HG03571 (cell line): ENCODE data around the gene KRT1.

Source experiments
- ATAC-seq: cut with Tn5 transposase; IDR thresholded peaks from one replicate; pipeline ENCODE4 v1.9.1; 2021; ENCODE audit not compliant: unreplicated experiment

Gene KRT1

DNA sequence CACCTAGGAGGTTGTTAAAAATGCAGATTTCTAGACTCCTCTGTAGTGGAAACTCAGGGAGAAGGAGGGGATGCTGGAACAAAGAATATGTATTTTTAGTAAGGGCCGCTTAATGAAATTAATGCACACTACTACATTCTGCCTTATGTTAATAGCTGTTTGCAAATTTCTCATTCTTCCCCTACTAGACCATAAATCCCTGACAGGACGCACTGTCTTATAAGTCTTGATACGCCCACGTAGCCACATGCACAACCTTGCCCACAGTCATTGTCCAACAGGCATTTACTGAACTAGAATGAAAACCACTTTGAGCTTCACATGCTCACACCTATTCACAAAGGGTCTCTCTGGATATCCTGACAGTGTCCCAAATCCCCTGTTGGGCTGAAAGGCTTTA, 38.7 kb downstream of the KRT1 start:
- ATAC-seq: no peak

DNA sequence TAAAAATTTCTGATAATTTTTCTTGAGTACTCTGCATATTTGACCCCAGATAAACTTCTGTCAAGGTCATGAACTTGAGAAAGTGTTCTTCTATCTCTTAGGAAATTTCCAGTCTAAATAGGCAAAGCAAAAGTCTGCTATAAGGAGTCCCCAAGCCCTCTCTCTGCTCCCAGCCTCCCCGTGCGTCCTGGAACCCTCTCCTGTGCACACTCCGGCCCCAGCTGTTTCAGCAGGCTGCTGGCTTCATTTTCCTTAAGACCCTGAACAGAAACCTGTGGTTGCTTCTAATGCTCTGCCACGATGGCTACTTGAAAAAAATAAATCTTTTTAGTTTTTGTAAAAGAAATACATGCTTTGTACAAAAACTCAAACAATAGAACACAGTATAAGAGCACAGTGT, 42.9 kb downstream of the KRT1 start:
- ATAC-seq: no peak

DNA sequence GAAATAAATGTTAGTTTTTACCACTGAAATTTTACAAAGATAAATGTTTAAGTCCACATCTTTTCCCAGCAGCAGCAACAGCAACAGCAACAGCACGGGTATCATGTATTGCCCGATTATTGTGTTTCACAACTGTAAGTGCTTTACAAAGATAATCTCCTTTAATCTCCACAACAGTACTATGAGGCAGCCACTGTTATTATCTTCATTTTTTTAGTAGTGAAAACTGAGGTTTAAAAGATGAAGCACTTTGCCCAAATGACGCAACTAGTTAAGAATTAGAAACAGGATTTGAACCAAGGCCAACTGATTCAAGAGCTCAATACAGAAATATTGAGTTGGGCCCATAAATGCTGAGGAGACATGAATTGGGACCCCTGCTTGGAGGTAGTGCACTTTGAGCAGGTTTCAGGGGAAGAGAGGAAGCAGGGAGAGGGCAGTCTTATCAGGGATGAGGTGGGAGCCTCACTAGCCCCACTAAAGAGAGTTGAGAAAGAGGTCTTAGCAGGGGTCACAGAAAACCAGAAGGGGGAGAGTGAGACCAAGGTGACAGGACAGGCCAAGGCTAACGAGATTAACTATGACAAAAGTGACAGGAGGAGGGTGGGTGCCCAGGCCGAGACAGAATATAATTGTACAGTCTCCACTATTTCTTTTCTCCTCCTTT, 43.5 kb downstream of the KRT1 start:
- ATAC-seq: no peak

DNA sequence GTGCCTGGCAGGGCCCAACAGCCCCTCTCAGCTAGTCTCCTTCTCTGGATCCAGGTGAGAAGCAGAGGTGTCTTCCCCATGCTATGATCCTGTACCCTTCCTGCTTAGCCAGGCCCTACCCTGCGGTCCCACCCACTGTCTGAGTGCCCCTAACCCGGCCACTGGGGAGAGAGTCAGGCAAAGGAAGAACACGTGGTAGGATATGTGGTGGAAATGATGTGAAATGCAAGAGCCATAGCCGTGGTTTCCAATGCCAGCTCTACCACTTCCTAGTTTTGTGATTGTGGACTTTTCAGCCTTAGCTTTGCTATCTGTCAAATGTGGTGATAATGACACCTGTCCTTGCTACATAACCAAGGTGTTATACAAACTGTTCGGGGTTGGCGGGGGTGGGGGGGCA, 44.0 kb downstream of the KRT1 start:
- ATAC-seq: no peak

DNA sequence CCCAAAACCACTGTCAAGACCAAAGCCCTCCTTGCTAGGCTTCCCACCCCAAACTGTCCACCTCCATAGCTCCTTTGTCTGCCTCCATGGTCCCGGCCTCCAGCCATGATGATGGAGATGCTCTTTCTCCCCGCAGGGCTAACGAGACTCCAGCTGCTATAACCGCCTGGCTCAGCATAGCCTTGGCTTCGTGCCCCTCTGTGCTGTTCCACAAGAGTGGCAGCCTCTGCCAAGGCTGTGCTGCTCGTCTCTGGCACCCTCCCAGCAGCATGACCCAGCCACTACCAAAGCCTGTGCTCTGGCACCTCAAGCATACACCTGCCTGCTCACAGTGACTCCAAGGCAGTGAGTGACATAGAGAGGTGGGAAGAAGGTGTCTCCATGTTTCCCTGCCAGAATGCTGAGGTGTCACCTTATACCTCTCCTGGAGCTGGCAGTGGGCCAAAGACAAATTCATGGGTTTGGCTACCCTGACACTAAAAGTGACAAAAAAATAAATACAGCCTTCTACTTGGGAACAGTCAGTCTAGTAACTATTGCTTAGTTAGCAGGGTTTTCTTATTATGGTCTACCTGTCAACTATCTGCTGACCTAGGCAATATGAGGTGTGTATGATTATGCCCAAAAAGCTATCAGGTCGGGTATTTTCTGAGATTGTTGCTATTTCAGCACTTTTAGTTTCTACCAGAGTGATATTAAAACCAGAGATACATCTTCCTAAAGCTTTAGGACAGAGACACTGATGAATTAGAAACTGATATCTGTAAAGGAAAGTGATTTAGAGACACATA, 45.7 kb downstream of the KRT1 start:
- no peak for ATAC-seq

DNA sequence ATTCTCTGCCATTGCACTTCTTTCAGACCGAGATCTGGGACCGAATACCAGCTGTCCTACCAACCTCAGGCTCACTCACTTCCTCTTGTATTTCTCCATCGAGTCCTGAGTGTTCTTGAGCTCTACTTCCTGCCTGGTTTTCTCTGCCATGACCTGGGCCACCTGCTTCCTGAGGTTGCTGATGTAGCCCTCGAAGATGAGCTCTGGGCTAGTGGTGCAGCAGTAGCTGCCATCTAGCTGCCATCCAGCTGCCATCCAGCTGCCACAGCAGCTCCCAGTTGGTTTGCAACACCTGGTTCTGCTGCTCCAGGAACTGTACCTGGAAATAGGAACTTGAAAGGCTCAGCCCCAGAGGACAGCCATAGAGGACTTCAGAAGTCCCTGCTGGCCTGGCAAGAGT, 46.8 kb downstream of the KRT1 start:
- no peak for ATAC-seq

DNA sequence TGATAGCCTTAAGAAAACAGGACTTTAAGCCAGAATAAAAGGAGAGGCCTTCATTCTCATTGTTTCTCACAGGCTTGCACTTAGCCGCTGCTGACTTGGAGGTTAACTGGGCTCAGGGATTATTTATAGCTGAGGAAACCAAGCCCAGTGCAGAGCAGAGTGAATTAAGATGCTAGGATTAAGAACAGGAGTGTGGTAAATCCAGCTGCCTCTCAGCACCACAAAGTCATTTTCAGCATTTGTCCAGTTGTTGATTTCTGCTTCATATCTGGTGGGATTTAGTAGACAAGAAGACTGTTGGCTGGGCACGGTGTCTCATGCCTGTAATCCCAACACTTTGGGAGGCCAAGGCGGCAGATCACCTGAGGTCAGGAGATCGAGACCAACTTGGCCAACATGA, 47.6 kb downstream of the KRT1 start:
- ATAC-seq: no peak

DNA sequence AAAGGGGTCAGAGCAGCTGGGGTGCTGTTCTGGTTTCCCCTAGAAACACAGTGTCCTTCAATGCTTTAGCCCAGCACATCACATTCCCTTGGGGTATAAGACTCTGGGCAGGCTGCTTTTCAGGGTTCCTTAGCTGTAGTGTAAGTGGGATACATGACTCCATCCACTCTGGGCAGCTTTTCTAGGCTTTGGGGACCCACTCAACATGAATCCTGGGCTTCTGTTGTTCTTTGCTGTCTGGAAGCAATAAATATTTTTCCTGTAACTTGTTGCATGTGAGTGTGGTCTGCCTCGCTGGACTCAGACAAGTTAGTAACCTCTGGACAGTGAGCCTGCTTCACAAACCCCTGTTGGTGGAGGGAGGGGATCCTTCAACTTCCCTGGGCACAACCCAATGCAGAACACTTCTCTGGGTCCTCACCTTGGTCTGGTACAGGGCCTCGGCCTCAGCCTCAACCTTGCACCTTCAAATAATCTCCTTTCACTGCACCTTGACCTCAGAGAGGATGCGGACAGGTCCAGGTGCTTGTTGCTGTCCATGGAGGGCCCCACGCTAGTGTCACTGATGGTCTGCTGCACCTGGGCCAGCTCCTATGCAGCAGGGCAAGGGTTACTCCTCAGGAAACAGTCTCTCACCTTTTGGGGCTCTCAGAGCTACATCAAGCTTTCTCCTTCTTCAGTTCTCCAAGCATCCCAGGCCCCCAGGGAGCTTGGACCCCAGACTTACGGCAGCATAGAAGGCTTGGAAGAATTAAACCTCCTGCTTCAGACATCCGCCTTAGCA, 48.3 kb downstream of the KRT1 start:
- no peak for ATAC-seq

DNA sequence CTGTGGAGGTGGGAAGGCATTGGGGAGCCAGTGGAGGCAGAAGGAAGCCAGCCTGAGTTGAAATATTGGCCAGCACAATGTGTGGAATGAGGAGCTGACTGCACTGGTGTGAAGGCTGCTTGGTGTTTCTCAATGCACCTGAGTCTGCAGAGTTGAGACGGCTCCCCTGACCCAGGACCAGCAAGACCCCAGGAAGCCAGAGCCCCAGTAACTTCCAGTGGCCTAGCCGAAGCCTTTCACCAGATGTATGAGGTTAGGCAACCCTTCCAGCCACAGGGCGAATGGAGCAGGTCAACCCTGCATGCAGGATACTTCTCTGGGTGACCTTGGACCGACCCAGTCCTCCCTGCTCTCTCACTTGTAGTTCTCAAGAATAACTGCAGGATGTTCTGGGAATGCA, 48.9 kb downstream of the KRT1 start:
- no peak for ATAC-seq

DNA sequence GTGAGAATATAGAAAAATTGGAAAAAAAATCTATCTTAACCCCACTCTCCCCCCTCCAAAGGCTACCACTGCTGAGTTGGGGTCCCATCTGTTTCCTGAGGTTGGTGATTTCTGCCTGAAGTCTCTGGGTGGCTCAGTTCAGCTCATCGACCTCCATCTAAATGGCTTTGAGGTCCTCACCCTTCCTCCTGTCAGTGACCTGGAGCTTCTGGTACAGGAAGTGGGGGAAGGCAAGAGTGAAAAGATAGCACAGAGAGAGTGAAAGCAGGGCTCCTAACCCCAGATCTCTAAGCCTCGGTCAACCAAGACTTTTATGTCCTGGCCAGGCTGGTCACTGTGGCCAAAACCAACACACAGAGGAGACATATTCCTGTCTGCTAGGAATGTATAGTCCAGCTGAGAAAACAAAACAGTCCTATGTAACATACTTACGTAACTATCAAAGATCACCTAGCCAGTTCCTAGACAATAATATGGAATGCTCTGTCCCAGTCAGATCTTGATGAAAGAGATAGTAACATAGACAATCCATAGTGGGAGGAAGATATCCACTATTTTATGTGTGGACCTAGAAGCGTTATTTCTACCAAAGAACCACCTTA, 49.5 kb downstream of the KRT1 start:
- no peak for ATAC-seq

DNA sequence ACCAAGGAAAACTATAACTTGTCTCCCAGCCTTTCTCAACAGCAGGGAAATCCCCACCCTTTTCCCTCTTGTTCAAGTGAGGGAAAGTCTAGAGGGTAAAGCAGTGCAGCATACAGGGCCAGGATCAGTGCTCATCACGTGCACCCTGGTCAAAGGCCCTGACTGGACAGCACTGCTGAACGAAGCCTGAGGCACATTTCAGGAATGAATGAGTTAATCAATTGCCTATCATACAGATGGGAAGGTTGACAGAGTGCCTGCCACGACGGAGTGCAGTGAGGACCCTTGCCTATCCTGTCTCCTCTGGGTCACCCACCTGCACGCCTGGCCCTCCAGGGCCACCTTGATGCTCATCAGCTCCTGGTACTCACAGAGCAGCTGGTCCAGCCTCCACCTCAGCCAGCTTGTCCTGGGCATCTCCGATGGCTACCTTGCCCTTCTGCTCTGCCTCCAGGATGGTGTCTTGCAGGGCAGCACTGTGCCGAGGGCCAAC, 50.2 kb downstream of the KRT1 start:
- no peak for ATAC-seq

DNA sequence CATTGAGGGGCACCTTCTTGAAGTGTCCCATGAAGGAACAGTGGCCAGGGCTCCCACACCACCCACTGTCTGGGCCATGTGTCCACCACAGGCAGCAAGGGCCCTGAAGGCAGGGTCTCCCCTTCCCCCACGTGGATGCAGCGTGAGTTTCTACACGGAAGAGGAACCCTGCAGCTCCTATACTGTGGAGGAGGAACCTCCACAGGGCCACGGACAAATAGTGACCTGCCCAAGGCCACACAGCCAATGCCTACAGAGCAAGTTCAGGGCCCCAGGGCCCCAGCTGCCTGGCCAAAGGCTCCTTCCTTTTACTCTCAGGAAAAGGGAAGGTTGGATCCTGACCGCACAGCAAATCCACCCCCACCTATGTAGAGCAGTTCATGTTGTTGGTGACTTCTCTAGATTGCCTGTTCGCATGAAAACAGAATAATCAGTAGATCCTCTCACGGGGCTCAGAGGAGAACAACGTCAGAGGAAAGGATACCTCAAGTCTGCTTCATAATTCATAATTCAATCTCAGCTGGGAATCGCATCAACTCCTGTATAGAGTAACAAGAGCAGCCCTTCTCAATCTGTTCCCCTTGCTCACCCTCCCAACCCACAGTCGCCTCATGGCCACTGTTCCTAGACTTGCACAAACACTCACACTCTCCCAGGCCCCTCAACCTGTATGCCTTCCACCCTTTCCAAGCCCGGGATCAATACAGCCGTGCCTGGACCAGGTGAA, 50.8 kb downstream of the KRT1 start:
- ATAC-seq: no peak

DNA sequence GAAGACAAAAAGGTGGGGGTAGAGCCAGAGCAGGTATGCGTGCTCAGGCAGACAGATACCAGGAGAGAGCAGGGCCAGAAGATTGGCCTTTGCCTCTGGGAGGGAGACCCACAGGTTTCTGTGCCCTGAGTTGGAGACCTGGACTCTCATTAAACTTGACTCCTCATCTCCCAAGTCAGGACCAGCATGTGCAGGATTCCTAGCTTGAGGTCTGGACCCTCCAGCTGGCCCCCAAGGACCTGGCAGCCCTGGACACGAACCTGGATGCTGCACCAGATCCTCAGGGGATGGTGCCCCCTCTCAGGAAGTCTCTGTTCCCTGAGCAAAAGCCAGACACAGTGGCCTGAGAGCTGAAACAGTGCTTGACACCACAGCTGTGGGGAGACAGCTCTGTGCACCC, 51.4 kb downstream of the KRT1 start:
- no peak for ATAC-seq

DNA sequence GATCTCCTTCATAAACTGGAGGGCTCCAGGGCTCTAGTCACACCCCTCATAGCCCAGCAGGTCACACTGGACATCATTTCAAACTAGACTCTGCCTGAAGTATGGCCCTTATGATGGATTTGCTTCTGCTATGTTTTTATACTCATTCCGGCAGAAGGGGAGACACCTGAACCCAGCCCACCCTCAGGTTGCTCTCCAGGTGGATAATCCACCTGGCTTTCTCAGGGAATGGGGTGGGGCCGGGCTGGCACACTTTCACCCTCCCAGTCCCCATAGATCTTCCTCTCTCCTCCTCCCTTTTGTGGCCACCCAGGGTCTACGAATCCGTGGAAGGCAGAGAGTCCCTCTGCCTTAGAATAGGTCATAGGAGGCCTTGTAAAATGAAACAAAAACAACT, 52.1 kb downstream of the KRT1 start:
- no peak for ATAC-seq

DNA sequence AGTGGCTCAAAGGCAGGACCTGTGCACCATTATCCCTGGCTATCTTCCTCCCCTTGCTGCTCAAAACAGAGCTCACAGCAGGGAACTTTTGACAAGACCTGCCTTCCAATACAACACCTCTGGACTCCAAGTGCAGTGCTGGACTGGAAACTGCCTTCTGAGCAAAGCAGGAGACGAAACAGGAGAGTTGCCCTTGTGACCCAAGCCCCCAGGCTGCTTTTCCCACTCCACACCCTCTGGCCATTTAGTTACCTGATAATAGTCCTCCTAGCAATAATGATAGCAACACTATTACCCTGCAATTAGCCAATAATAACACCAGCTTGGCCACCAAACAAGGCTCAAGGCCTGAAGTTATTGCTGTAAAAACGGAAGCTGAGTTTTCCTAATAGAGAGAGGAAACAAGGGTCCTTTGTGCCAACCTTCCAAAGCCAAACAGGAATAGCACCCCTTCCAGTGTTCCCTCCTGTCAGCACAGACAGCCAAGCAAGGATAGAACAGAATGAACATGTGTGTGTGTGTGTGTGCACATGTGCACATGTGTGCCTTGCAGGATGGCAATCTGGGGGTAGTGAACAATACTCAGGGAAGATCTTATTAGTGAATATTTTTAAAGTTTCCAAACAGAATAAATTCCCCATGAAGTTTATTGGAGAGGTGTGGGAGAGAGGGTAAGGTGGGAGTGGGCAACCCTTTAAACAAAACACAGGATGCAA, 52.7 kb downstream of the KRT1 start:
- ATAC-seq: no peak
